CD4-positive, alpha-beta T cell (primary cell): ENCODE data around the gene PLA2G5. TPM values are rescaled to one million over a fixed set of nuclear protein-coding genes. Genes with fewer than 3 reads are reported as not detected.

Source experiments
- ATAC-seq: fragments of 200-7000 bp; cut with Tn5 transposase; one replicate; pipeline ENCODE4 v1.10.0; 2022; ENCODE audit warnings: mild to moderate bottlenecking; ENCODE audit not compliant: poor library complexity
- CTCF ChIA-PET: fragments of 350-600 bp; sonication (Branson Sonifier 250); formaldehyde crosslinking; loops from one replicate; lab custom pipeline; 2021; ENCODE audit warnings: antibody characterized with exemption, inconsistent platforms; lab: Charles Lee
- POLR2A ChIA-PET: fragments of 350-600 bp; sonication (Branson Sonifier 250); formaldehyde crosslinking; loops from one replicate; lab custom pipeline; 2021; ENCODE audit warnings: antibody characterized with exemption, inconsistent platforms; lab: Charles Lee
- DNase-seq, 14 experiments: peaks; one replicate each; pipeline ENCODE4 v3.0.0-alpha.2; 2013 to 2020; ENCODE audit warnings: mixed read lengths in 2 of 14
- H3K27ac ChIP-seq, 2 donors: one replicate each; pipeline versions ENCODE4 v1.5.1 to v1.7.0; 2013; ENCODE audit warnings: low read length in 2 of 2, low read depth in 1 of 2, mild to moderate bottlenecking in 1 of 2
- H3K27me3 ChIP-seq, 2 experiments: 1 replicate in 1 of 2; 2 replicates in 1 of 2; pipeline versions ENCODE4 v1.6.1 to v1.7.0; 2013; ENCODE audit warnings: low read length in 2 of 2, control low read depth in 1 of 2, mild to moderate bottlenecking in 1 of 2, moderate library complexity in 1 of 2; ENCODE audit not compliant: insufficient read depth in 2 of 2, control insufficient read depth in 1 of 2
- H3K36me3 ChIP-seq: one replicate; pipeline ENCODE4 v1.6.1; 2013; ENCODE audit warnings: low read length, control low read depth; ENCODE audit not compliant: insufficient read depth
- H3K4me1 ChIP-seq: one replicate; pipeline ENCODE4 v1.6.1; 2013; ENCODE audit warnings: low read length, control low read depth; ENCODE audit not compliant: insufficient read depth
- H3K4me3 ChIP-seq: one replicate; pipeline ENCODE4 v1.5.1; 2013; ENCODE audit warnings: mild to moderate bottlenecking, low read length, moderate library complexity
- H3K9me3 ChIP-seq, 2 experiments: 1 replicate in 1 of 2; 2 replicates in 1 of 2; pipeline versions ENCODE4 v1.6.1 to v1.7.0; 2013; ENCODE audit warnings: low read length in 2 of 2, mild to moderate bottlenecking in 2 of 2, control low read depth in 1 of 2, moderate library complexity in 1 of 2; ENCODE audit not compliant: control insufficient read depth in 1 of 2, insufficient read depth in 1 of 2
- H3K27ac Mint-ChIP-seq: one replicate; pipeline ENCODE4 v1.8.0; 2020; ENCODE audit warnings: mixed read lengths
- H3K27me3 Mint-ChIP-seq: one replicate; pipeline ENCODE4 v1.8.0; 2021; ENCODE audit warnings: mixed read lengths
- H3K36me3 Mint-ChIP-seq: one replicate; pipeline ENCODE4 v1.8.0; 2021; ENCODE audit warnings: low read depth, mixed read lengths
- H3K4me1 Mint-ChIP-seq: one replicate; pipeline ENCODE4 v1.8.0; 2021; ENCODE audit warnings: low read depth, mixed read lengths
- H3K4me3 Mint-ChIP-seq: one replicate; pipeline ENCODE4 v1.8.0; 2020; ENCODE audit warnings: mild to moderate bottlenecking, mixed read lengths
- H3K9me3 Mint-ChIP-seq: one replicate; pipeline ENCODE4 v1.8.0; 2020; ENCODE audit warnings: mixed read lengths
- CTCF ChIP-seq: fragments of 200-600 bp; IDR thresholded peaks from one replicate; pipeline ENCODE4 v1.8.0; 2022; ENCODE audit warnings: antibody characterized with exemption, mild to moderate bottlenecking
- intact Hi-C, 2 experiments: fragments of 100-400 bp; cut with DNase I in 1 of 2; cut with micrococcal nuclease in 1 of 2; formaldehyde crosslinking; loops; one replicate each; pipeline versions ENCODE4 v1.15.1 to v1.9.0; 2023 to 2025; cut with DNase I, micrococcal nuclease
- total RNA-seq, 174 experiments: library from RNA in 2 of 174; stranded (reverse) in 2 of 174; gene quantifications; one replicate each; pipeline ENCODE4 v1.2.3 and lab custom pipeline; 2021 to 2026

The PLA2G5 gene
- total RNA-seq, 2 experiments from 2014 or later, result not detected

DNA sequence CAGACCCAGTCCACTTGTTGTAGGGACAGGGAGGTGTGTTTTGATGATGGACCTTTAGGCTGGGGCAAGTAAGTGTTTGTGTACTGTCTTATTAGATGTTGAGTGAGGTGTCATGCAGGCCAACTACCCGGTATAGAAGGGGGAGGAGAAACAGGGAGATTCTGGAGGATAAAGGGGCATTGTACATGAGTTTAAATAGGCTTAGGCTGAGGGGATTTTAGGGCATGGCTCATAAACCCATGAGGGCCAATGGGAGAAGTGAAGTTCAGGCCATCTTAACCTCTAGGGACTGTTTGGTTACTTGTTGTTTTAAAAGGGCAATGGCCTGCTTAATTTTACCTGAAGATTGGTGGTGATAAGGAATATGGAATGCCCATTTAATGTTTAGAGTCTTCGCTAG, 38.2 kb upstream of the PLA2G5 start:
- no peaks in the 10 kb centered on the region for H3K36me3 ChIP-seq
- no peak overlapping the region for H3K27ac ChIP-seq
- TF ChIP-seq CTCF, result no peak
- H3K27me3 ChIP-seq, result peaks cover 0 to 8% of the 10 kb centered on the region in 2 experiments
- Mint-ChIP-seq H3K4me1 (no peaks in the 10 kb centered on the region), H3K27me3 (peaks cover 51% of the 10 kb centered on the region), H3K9me3 (peaks cover 10% of the 10 kb centered on the region), H3K36me3 (no peaks in the 10 kb centered on the region), H3K27ac (no peak overlapping the region), H3K4me3 (no peak overlapping the region)
- no peak for ATAC-seq
- DNase-seq, result no peak
- no peak overlapping the region for H3K4me3 ChIP-seq
- no peaks in the 10 kb centered on the region for H3K4me1 ChIP-seq
- intact Hi-C loops, result no loop called here
- H3K9me3 ChIP-seq, result peaks cover 12 to 14% of the 10 kb centered on the region in 2 experiments
- ChIA-PET CTCF (no interaction called here), POLR2A (no interaction called here)

DNA sequence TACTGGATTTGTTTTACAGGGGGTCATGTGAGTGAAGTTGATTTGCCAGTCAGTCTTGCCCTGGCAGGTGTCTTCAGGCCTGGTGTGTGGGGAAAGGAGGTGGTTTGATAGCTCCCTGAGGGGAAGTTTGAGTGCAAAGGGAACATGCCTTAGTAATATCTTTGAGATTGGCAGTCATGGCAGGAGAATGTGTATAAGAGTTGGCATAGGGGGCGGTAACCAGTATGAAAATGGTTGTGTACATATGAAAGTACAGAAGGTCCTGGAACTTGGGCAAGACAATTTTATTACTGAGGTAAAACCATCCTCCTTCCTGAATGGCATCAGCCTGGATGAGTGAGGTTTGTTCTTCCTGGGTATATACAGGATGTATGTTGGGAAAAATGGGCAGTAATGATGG, 37.6 kb upstream of the PLA2G5 start:
- ATAC-seq (no peak), DNase-seq (no peak)
- H3K4me3 Mint-ChIP-seq, result no peak overlapping the region
- TF ChIP-seq CTCF, result no peak
- Histone ChIP-seq H3K4me3 (no peak overlapping the region), H3K4me1 (peaks cover 3% of the 10 kb centered on the region), H3K9me3 (peaks cover 14 to 15% of the 10 kb centered on the region in 2 experiments), H3K27me3 (peaks cover 0 to 8% of the 10 kb centered on the region in 2 experiments), H3K36me3 (no peaks in the 10 kb centered on the region), H3K27ac (no peak overlapping the region)
- intact Hi-C loops, result no loop called here
- POLR2A ChIA-PET, result no interaction called here
- H3K36me3 Mint-ChIP-seq, result no peaks in the 10 kb centered on the region
- H3K9me3 Mint-ChIP-seq, result peaks cover 10% of the 10 kb centered on the region
- no peak overlapping the region for H3K27ac Mint-ChIP-seq
- H3K4me1 Mint-ChIP-seq, result peaks cover 4% of the 10 kb centered on the region
- CTCF ChIA-PET, result no interaction called here
- H3K27me3 Mint-ChIP-seq, result peaks cover 46% of the 10 kb centered on the region

DNA sequence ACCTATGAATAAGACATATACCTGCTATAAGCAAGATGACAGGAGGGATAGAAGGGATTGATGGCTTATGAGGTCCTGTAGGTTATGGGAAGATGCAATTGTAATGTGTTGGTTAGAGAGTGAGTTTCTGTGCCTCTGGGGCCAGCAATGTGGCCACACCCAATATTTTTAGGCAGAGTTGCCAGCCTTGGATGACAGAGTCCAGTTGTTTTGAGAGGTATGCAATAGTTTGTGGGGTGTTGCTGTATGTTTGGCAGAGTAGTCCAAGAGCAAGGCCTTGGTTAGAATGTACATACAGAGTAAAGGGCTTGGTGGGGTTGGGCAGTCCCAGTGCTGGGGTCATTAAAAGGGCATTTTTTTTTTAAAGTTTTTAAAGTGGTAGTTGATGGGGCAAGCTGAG, 36.6 kb upstream of the PLA2G5 start:
- Mint-ChIP-seq H3K27me3 (peaks cover 36% of the 10 kb centered on the region), H3K4me3 (no peak overlapping the region), H3K36me3 (no peaks in the 10 kb centered on the region), H3K9me3 (peaks cover 10% of the 10 kb centered on the region), H3K4me1 (peaks cover 14% of the 10 kb centered on the region), H3K27ac (no peak overlapping the region)
- ChIA-PET CTCF (interaction anchor here (0.9 kb wide), 1 partner anchor 15 kb away, joined by 3 read pairs; no protein-coding TSS in a partner anchor), POLR2A (no interaction called here)
- no peaks in the 10 kb centered on the region for H3K36me3 ChIP-seq
- H3K9me3 ChIP-seq, result peaks cover 12 to 14% of the 10 kb centered on the region in 2 experiments
- intact Hi-C loops, result no loop called here
- H3K4me3 ChIP-seq, result no peak overlapping the region
- peaks cover 0 to 4% of the 10 kb centered on the region in 2 experiments for H3K27me3 ChIP-seq
- H3K4me1 ChIP-seq, result peaks cover 13% of the 10 kb centered on the region
- DNase-seq, result no peak
- ATAC-seq, result no peak
- TF ChIP-seq CTCF, result no peak
- H3K27ac ChIP-seq, result no peak overlapping the region
